SHP77 treated with DMSO at 0.1 percent for 48 hours (cell line): ENCODE data around the gene TFR2.

Experiments used
- DNase-seq: peaks from one replicate; lab custom pipeline; 2025; lab: John Stamatoyannopoulos, UW

Gene TFR2

GRCh38 chr7:100641463-100641859, at the start of gene TFR2:
TSS of gene TFR2 (minus strand) at chr7:100641552. CDS start at chr7:100641509, 43 bp downstream.
- DNase-seq, result no peak

GRCh38 chr7:100689230-100690135, 48.1 kb upstream of the TFR2 start:
- no peak for DNase-seq

- DNase-seq, result no peak
Observed at GRCh38 chr7:100688326-100688860, 47.0 kb upstream of the TFR2 start.

GRCh38 chr7:100687751-100688300, 46.5 kb upstream of the TFR2 start:
- DNase-seq, result no peak

- DNase-seq, result no peak
Observed at GRCh38 chr7:100687261-100687660, 45.9 kb upstream of the TFR2 start.

- no peak for DNase-seq
Observed at GRCh38 chr7:100686822-100687211, 45.5 kb upstream of the TFR2 start.

GRCh38 chr7:100686201-100686821, 45.0 kb upstream of the TFR2 start:
- DNase-seq, result no peak

GRCh38 chr7:100685631-100686145, 44.3 kb upstream of the TFR2 start:
- DNase-seq, result no peak

GRCh38 chr7:100685049-100685605, 43.8 kb upstream of the TFR2 start:
- DNase-seq, result no peak

GRCh38 chr7:100684534-100685042, 43.2 kb upstream of the TFR2 start:
- no peak for DNase-seq

GRCh38 chr7:100683659-100684533, 42.5 kb upstream of the TFR2 start:
- no peak for DNase-seq

- DNase-seq, result no peak
Observed at GRCh38 chr7:100682991-100683658, 41.8 kb upstream of the TFR2 start.

GRCh38 chr7:100682228-100682741, 40.9 kb upstream of the TFR2 start:
- no peak for DNase-seq

- DNase-seq, result no peak
Observed at GRCh38 chr7:100681491-100682227, 40.3 kb upstream of the TFR2 start.

GRCh38 chr7:100680576-100681271, 39.4 kb upstream of the TFR2 start:
- no peak for DNase-seq

GRCh38 chr7:100679927-100680575, 38.7 kb upstream of the TFR2 start:
- DNase-seq, result no peak

GRCh38 chr7:100679129-100679926, 38.0 kb upstream of the TFR2 start:
- DNase-seq, result no peak
